ENCODE results near the gene EDEM3.

GRCh38 chr1:184793967-184794366, 39.3 kb upstream of the EDEM3 start:
- TF ChIP-seq EZH2 (IDR thresholded peaks at IDR 0.05; ENCODE audit: insufficient read depth, poor library complexity, severe bottlenecking) (no peak), EZH2phosphoT487 (IDR thresholded peaks at IDR 0.05; ENCODE audit: insufficient read depth, low read depth) (no peak)
